HG02623 (cell line): ENCODE data around the gene SMIM26.
A peak's percentile ranks its signal among the peaks of the same experiment; 100 is the strongest.

ENCODE experiments used
- ATAC-seq: cut with Tn5 transposase; IDR thresholded peaks from one replicate; pipeline ENCODE4 v1.9.1; 2021; ENCODE audit warnings: moderate library complexity; ENCODE audit not compliant: unreplicated experiment

SMIM26 gene

GRCh38 chr20:18578581-18578980 lies 11.3 kb downstream of the SMIM26 start:
- no peak for ATAC-seq

GRCh38 chr20:18580012-18580411 lies 12.8 kb downstream of the SMIM26 start:
- ATAC-seq: no peak

- no peak for ATAC-seq
These were observed 17.9 kb downstream of the SMIM26 start for GRCh38 chr20:18585134-18585533.

GRCh38 chr20:18587665-18588573 lies 20.7 kb downstream of the SMIM26 start, which contains the start of gene DTD1:
TSS of gene DTD1 (plus strand) at chr20:18588054. CDS start at chr20:18588073, 19 bp downstream.
- ATAC-seq: peak; percentile 83

- no peak for ATAC-seq
These were observed 21.3 kb downstream of the SMIM26 start for GRCh38 chr20:18588574-18588933.

GRCh38 chr20:18589941-18590674 lies 22.9 kb downstream of the SMIM26 start:
- ATAC-seq: no peak

GRCh38 chr20:18596270-18596669 lies 29.0 kb downstream of the SMIM26 start:
- no peak for ATAC-seq

- no peak for ATAC-seq
These were observed 42.5 kb downstream of the SMIM26 start for GRCh38 chr20:18609741-18610140.

- no peak for ATAC-seq
These were observed 44.3 kb downstream of the SMIM26 start for GRCh38 chr20:18611492-18611891.

GRCh38 chr20:18613553-18613952 lies 46.3 kb downstream of the SMIM26 start:
- no peak for ATAC-seq

GRCh38 chr20:18614244-18614643 lies 47.0 kb downstream of the SMIM26 start:
- ATAC-seq: no peak

- no peak for ATAC-seq
These were observed 47.9 kb downstream of the SMIM26 start for GRCh38 chr20:18615020-18615650.
